ENCODE measurements around the gene MT1X.

MT1X gene

DNA sequence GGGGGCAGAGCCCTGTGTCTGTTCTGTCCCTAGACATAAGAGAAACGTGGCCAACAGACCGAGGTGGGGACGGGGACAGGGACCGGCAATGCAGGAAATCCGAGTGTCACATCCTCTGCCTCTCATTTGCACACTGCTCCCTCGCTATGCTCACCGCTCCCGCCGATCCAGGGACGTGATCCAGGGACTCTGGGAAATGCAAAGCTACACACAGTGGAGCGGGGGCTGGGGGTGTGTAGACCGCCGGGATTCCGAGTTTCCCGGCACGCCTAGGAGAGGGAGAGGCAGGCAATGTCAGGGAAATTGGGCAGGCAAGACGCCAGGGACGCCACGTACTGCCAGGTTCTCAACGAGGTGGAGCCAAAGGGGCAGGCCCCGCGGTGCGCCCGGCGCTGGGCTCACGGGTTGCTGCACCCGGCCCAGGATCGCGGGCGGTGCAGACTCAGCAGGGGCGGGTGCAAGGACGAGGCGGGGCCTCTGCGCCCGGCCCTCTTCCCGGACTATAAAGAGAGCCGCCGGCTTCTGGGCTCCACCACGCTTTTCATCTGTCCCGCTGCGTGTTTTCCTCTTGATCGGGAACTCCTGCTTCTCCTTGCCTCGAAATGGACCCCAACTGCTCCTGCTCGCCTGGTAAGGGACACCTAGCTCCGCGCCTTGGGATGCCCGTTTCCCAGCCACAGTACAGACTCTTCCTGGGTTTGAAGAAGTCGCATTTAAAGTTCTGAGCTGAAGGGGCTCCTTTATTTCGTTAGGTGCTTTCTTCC is at the start of gene MT1X:
Gene MT1X, plus strand, starts transcription at position 532 of the 764 bp plus-strand sequence. Its CDS starts 71 bp downstream, at position 603.
- DNase-seq (ENCODE audit: low read depth in 1 of 2, low spot score in 1 of 2) = peak; percentile 60 to 93
- in situ Hi-C loops (cut with HindIII; ENCODE audit: low pct_unique_long_range_greater_than_20kb, low sequenced_read_pairs) = no loop called here
- no peak for TF ChIP-seq JUND (IDR thresholded peaks at IDR 0.05; ENCODE audit: low read depth)

DNA sequence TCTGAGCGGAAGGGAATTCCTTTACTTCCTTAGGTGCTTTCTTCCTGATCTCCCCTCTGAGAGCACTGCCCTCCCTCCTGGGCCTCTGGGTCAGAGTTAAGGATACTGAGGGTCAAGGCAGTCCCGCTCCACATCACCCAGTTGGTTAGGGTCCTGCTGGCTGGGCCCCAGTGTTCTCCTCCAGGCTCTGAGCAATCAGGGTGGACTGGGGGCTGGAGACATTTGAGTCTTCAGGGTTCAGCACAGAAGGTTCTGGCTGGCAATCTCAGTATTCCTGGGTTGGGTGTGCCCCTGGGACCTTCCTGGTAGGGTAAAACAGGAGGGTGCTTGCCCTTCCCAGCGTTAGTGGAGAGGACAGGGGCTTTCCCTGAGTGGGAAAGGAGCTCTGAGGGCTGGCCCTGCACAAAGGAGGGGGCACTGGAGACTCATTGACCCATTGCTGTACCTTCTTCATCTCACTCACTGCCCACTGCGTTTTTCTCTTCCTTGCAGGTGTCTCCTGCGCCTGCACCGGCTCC is 49.4 kb upstream of the MT1X start:
- in situ Hi-C loops (cut with HindIII; ENCODE audit: low pct_unique_long_range_greater_than_20kb, low sequenced_read_pairs) = no loop called here
- no peak for DNase-seq (ENCODE audit: low read depth in 1 of 2, low spot score in 1 of 2)
- no peak for TF ChIP-seq JUND (IDR thresholded peaks at IDR 0.05; ENCODE audit: low read depth)

DNA sequence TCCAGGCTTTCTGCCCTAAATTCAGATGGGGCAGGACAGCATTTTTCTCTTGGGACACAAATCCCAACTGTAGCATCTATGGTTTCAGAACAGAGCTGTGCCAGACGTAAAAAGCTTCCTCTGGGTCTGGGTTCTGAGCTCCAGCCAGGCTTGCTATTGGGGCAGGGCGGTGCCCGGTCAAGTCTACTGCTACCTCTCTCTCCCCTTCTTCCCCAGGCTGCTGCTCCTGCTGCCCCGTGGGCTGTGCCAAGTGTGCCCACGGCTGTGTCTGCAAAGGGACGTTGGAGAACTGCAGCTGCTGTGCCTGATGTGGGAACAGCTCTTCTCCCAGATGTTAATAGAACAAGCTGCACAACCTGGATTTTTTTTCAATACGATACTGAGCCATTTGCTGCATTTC is 48.7 kb upstream of the MT1X start:
- no peak for DNase-seq (ENCODE audit: low read depth in 1 of 2, low spot score in 1 of 2)
- in situ Hi-C loops (cut with HindIII; ENCODE audit: low pct_unique_long_range_greater_than_20kb, low sequenced_read_pairs) = no loop called here
- no peak for TF ChIP-seq JUND (IDR thresholded peaks at IDR 0.05; ENCODE audit: low read depth)

DNA sequence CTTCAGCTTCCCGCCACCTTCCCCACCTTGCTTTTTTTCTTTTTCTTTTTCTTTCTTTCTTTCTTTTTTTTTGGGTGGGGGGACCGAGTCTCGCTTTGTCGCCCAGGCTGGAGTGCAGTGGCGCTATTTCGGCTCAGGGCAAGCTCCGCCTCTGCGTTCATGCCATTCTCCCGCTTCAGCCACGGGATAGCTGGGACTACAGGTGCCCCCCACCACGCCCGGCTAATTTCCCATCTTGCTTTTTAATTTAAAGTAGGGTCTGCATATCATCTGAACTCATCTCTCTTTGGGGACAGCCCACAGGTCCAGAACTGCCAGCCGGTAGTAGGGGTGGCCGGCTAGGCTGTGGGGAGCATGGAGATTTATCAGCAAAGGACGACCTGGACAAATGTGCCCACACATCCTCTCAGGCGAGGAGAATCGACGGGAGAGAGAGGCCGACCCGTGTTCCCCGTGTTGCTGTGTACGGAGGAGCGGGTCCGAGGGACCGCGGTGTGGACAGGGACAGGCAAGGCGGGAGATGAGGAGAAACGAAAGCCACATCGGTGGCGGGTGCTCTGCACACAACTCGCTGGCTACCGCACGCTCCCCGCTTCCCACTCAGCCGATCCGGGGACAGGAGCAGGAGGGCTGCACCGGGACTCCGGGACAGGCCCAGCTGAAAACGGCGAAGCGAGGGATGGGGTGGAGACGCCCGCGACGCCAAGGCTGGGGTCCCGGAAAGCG is 47.4 kb upstream of the MT1X start:
- DNase-seq (ENCODE audit: low read depth in 1 of 2, low spot score in 1 of 2) = no peak
- in situ Hi-C loops (cut with HindIII; ENCODE audit: low pct_unique_long_range_greater_than_20kb, low sequenced_read_pairs) = no loop called here
- TF ChIP-seq JUND (IDR thresholded peaks at IDR 0.05; ENCODE audit: low read depth) = no peak

DNA sequence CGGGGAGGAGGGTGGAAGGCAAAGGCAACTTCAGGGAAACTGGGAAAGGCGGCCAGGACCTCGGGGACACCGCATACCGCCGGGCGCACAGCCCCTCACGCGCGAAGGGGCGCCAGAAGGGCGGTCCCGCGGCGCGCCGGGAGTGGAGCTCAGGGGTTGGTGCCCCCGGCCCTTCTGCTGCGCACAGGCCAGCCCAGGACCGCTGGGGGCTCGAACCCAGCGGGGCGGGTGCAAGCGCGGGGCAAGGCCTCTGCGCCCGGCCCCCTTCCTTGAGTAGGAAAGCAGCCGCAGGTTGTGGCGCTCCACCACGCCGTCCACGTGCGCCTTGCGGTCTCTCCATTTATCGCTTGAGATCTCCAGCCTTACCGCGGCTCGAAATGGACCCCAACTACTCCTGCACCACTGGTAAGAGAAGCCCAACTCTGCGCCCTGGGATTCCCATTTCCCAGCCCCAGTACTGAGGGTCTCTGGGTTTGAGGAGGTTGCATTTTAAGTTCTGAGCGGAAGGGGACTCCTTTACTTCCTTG is 46.8 kb upstream of the MT1X start:
- TF ChIP-seq JUND (IDR thresholded peaks at IDR 0.05; ENCODE audit: low read depth) = no peak
- in situ Hi-C loops (cut with HindIII; ENCODE audit: low pct_unique_long_range_greater_than_20kb, low sequenced_read_pairs) = no loop called here
- no peak for DNase-seq (ENCODE audit: low read depth in 1 of 2, low spot score in 1 of 2)

DNA sequence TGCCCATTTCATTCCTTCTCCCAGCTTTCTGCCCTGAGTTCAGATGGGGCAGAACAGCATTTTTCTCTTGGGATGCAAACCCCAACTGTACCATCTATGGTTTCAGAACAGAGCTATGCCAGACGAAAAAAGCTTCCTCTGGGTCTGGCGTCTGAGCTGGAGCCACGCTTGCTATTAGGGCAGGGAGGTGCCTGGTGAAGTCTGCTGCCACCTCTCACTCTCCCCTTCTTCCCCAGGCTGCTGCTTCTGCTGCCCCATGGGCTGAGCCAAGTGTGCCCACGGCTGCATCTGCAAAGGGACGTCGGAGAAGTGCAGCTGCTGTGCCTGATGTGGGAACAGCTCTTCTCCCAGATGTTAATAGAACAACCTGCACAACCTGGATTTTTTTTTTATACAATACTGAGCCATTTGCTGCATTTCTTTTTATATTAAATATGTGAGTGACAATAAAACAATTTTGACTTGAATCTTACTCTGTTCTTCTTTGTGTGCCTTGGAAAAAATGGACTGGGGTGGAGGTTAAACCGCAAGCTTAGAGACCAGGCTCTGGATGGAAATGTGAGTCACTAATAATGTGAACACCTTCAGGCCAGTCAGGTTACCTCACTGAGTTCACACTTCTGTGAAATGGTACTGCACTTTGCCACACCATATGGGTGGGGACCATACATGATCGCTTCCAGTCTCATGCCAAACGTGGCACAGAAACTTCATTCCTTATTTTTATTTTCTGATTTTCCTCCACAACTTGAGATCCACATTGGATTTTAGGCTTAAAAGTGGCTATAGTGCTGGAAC is 45.5 kb upstream of the MT1X start:
- no peak for TF ChIP-seq JUND (IDR thresholded peaks at IDR 0.05; ENCODE audit: low read depth)
- DNase-seq (ENCODE audit: low read depth in 1 of 2, low spot score in 1 of 2) = no peak
- in situ Hi-C loops (cut with HindIII; ENCODE audit: low pct_unique_long_range_greater_than_20kb, low sequenced_read_pairs) = no loop called here

DNA sequence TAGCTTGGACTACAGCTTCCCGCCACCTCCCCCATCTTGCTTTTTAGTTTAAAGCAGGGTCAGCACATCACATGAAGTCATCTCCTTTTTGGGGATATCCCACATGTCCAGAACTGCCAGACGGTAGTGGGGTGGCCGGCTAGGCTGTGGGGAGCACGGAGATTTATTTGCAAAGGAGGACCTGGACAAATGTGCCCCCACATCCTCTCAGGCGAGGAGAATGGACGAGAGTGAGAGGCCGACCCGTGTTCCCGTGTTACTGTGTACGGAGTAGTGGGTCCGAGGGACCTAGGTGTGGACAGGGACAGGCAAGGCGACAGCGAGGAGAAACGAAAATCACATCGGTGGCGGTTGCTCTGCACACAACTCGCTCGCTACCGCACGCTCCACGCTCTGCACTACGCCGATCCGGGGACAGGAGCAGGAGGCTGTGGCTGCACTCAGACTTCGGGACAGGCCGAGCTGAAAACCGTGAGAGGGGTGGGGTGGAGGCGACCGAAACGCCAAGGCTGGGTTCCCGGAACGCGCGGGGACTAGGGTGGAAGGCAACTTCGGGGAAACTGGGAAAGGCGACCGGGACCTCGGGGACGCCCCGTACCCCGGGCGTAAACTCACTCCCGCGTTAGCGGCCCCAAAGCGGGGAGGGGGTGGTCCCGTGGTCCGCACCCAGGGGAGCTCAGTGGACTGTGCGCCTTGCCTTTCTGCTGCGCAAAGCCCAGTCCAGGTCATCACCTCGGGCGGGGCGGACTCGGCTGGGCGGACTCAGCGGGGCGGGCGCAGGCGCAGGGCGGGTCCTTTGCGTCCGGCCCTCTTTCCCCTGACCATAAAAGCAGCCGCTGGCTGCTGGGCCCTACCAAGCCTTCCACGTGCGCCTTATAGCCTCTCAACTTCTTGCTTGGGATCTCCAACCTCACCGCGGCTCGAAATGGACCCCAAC is 44.2 kb upstream of the MT1X start, which contains the start of gene MT1A:
Gene MT1A, plus strand, starts transcription at position 853 of the 937 bp plus-strand sequence. Its CDS starts 73 bp downstream, at position 926.
- DNase-seq (ENCODE audit: low read depth in 1 of 2, low spot score in 1 of 2) = no peak
- in situ Hi-C loops (cut with HindIII; ENCODE audit: low pct_unique_long_range_greater_than_20kb, low sequenced_read_pairs) = no loop called here
- no peak for TF ChIP-seq JUND (IDR thresholded peaks at IDR 0.05; ENCODE audit: low read depth)

DNA sequence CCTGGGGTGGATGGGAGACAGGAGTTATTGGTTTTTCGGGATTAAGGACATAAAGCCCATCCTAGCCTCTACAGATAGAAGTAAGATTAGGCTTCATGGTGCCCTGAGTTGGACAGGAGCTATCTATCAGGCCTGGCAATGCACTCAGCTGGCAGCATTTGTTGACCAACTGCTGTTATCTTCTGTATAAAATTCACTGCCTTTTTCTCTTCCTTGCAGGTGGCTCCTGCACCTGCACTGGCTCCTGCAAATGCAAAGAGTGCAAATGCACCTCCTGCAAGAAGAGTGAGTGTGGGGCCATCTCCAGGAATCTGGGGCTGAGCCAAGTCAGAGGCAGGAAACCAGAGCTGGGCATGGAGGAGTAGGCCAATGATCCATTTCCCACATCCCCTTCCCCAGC is 43.2 kb upstream of the MT1X start:
- in situ Hi-C loops (cut with HindIII; ENCODE audit: low pct_unique_long_range_greater_than_20kb, low sequenced_read_pairs) = no loop called here
- no peak for DNase-seq (ENCODE audit: low read depth in 1 of 2, low spot score in 1 of 2)
- TF ChIP-seq JUND (IDR thresholded peaks at IDR 0.05; ENCODE audit: low read depth) = no peak

DNA sequence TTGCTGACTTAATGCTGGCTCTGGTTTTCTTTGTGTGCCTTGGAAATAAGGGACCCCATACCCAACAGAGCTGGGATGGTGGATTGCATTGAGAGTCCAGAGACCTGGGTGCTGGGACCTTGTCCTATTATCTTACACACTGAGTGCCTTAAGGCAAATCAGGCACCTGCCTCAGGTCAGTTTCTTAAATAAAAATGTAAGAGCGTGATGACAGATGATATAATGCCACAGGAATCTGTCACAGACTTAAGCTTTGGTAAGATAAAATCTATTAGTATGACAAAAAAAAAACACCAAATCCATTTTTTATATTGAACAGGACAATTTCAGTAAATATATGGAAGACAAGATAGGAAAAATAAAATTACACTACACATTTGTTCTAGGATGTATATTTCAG is 42.2 kb upstream of the MT1X start:
- in situ Hi-C loops (cut with HindIII; ENCODE audit: low pct_unique_long_range_greater_than_20kb, low sequenced_read_pairs) = no loop called here
- DNase-seq (ENCODE audit: low read depth in 1 of 2, low spot score in 1 of 2) = no peak
- no peak for TF ChIP-seq JUND (IDR thresholded peaks at IDR 0.05; ENCODE audit: low read depth)

DNA sequence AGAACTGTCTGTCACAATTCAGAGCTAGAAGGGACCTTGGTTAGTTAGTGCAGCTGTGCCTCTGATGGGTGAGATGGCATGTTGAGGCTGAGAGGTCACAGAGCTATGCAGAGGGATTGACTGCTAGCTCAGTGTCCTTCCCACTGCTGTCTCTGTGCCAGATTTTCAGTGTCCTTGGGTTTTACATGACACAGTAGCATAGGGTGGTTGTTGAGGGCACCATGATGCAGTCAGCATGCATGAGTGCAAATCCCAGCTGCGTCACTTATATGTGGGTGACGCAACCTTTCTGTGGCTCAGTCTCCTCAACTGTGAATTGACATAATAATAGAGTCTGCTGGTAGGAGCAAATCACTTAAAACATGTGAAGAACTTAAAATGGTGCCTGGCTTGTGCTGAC is 41.1 kb upstream of the MT1X start:
- no peak for DNase-seq (ENCODE audit: low read depth in 1 of 2, low spot score in 1 of 2)
- in situ Hi-C loops (cut with HindIII; ENCODE audit: low pct_unique_long_range_greater_than_20kb, low sequenced_read_pairs) = no loop called here
- TF ChIP-seq JUND (IDR thresholded peaks at IDR 0.05; ENCODE audit: low read depth) = no peak

DNA sequence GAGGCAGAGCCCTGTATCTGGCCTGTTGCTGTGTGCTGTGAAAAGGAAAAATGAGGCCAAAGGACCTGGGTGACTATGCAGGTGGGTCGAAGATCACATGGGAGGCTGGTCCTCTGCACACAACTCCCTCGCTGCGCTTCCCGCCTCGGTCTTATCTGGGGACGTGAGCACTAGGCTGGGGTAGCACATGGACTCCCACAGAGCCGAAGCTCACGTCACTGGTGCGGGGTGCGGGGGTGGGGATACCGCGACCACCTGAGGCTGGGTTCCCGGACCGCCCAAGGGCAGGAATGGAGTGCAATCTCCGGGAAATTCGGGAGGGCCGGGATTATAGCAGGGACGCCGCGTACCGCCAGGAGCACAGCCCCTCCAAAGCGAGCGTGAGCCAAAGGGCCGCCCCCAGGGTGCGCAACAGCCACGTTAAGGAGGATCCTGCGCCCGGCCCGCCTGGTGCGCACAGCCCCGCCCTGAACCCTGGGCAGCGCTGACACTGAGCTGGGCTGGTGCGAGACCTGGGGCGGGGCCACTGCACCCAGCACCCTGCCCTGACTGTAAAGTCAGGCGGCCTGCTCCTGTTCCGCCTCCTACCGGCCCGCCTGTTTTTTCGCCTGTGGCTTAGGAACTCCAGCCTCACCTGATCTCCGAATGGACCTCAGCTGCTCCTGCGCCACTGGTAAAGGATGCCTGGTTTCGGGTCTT is 39.0 kb upstream of the MT1X start:
- peak; percentile 57 to 82 for DNase-seq (ENCODE audit: low read depth in 1 of 2, low spot score in 1 of 2)
- in situ Hi-C loops (cut with HindIII; ENCODE audit: low pct_unique_long_range_greater_than_20kb, low sequenced_read_pairs) = no loop called here
- TF ChIP-seq JUND (IDR thresholded peaks at IDR 0.05; ENCODE audit: low read depth) = no peak

All from T47D (cell line).